ENCODE data around the gene SERPINA5. TPM values are rescaled to one million over a fixed set of nuclear protein-coding genes. Genes with fewer than 3 reads are reported as not detected.

SERPINA5 gene
- total RNA-seq, 1 donor from 2014 or later: 0.50 TPM

- H3K4me1 Mint-ChIP-seq (ENCODE audit: low read depth): peaks cover 17% of the 10 kb centered on the region
- H3K36me3 Mint-ChIP-seq (ENCODE audit: low read depth): peaks cover 17% of the 10 kb centered on the region
- TF ChIP-seq, protein P1, sequence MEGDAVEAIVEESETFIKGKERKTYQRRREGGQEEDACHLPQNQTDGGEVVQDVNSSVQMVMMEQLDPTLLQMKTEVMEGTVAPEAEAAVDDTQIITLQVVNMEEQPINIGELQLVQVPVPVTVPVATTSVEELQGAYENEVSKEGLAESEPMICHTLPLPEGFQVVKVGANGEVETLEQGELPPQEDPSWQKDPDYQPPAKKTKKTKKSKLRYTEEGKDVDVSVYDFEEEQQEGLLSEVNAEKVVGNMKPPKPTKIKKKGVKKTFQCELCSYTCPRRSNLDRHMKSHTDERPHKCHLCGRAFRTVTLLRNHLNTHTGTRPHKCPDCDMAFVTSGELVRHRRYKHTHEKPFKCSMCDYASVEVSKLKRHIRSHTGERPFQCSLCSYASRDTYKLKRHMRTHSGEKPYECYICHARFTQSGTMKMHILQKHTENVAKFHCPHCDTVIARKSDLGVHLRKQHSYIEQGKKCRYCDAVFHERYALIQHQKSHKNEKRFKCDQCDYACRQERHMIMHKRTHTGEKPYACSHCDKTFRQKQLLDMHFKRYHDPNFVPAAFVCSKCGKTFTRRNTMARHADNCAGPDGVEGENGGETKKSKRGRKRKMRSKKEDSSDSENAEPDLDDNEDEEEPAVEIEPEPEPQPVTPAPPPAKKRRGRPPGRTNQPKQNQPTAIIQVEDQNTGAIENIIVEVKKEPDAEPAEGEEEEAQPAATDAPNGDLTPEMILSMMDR (IDR thresholded peaks at IDR 0.05): no peak
- H3K27me3 Mint-ChIP-seq (ENCODE audit: low read depth): no peaks in the 10 kb centered on the region
- no peak overlapping the region for H3K4me3 Mint-ChIP-seq (ENCODE audit: unreplicated experiment)
- DNase-seq (ENCODE audit: low spot score): no peak
- H3K27ac Mint-ChIP-seq (ENCODE audit: unreplicated experiment): no peak overlapping the region
- H3K9me3 Mint-ChIP-seq (ENCODE audit: low read depth): peaks cover 41% of the 10 kb centered on the region
Observed at GRCh38 chr14:94615823-94616570, 34.8 kb downstream of the SERPINA5 start.

- Mint-ChIP-seq H3K36me3 (ENCODE audit: low read depth) (peaks cover 17% of the 10 kb centered on the region), H3K27me3 (ENCODE audit: low read depth) (no peaks in the 10 kb centered on the region), H3K27ac (ENCODE audit: unreplicated experiment) (no peak overlapping the region), H3K9me3 (ENCODE audit: low read depth) (peaks cover 41% of the 10 kb centered on the region), H3K4me3 (ENCODE audit: unreplicated experiment) (no peak overlapping the region), H3K4me1 (ENCODE audit: low read depth) (peaks cover 10% of the 10 kb centered on the region)
- no peak for DNase-seq (ENCODE audit: low spot score)
- TF ChIP-seq, protein P1 (IDR thresholded peaks at IDR 0.05): no peak
Observed at GRCh38 chr14:94617366-94617941, 36.2 kb downstream of the SERPINA5 start.

DNA sequence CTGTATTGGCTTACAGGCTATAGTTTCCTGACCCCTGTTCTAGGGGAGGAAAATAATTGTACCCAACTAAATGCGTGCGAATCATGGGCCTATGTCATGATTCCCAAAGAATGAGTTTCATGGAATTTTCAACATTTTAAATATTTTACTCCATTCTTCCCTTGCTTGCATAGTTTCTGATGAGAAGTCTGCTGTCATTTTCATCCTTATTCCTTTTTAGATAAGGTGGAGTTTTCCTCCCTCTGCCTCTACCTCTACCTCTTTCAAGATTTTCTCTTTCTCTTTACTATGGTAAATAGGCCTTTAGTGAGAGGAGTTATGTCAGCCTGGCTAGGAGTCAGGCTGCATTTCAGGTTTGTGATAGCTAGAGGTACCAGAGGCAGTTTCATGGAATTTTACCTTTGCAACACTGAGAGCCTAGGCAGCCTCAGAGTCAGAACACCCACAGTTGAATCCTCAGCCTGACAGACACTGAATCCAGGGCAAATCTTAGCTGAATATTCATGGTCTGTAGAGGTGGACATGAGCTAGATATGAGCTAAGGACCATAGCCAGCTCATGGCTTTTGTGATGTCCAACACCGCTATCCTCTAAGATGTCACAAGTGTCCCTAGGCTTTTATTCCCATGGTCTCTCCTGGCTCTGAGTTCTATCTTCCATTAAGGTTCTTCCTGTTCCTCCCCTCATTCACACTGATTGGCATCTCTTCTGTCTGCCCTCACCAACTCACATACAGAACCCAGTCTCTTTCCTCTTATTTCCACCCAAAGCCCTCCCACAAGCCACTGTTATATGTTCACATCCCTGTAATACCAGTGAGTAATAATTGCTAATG, 37.0 kb downstream of the SERPINA5 start:
- DNase-seq (ENCODE audit: low spot score): no peak
- Mint-ChIP-seq H3K4me1 (ENCODE audit: low read depth) (peaks cover 2% of the 10 kb centered on the region), H3K27me3 (ENCODE audit: low read depth) (peaks cover under 1% of the 10 kb centered on the region), H3K36me3 (ENCODE audit: low read depth) (peaks cover 17% of the 10 kb centered on the region), H3K9me3 (ENCODE audit: low read depth) (peaks cover 41% of the 10 kb centered on the region), H3K4me3 (ENCODE audit: unreplicated experiment) (no peak overlapping the region), H3K27ac (ENCODE audit: unreplicated experiment) (no peak overlapping the region)
- TF ChIP-seq, protein P1 (IDR thresholded peaks at IDR 0.05): no peak

- Mint-ChIP-seq H3K4me3 (ENCODE audit: unreplicated experiment) (no peak overlapping the region), H3K9me3 (ENCODE audit: low read depth) (peaks cover 41% of the 10 kb centered on the region), H3K4me1 (ENCODE audit: low read depth) (no peaks in the 10 kb centered on the region), H3K27me3 (ENCODE audit: low read depth) (peaks cover 2% of the 10 kb centered on the region), H3K27ac (ENCODE audit: unreplicated experiment) (no peak overlapping the region), H3K36me3 (ENCODE audit: low read depth) (peaks cover 17% of the 10 kb centered on the region)
- TF ChIP-seq, protein P1 (IDR thresholded peaks at IDR 0.05): no peak
- no peak for DNase-seq (ENCODE audit: low spot score)
Observed at GRCh38 chr14:94619297-94619696, 38.1 kb downstream of the SERPINA5 start.

DNA sequence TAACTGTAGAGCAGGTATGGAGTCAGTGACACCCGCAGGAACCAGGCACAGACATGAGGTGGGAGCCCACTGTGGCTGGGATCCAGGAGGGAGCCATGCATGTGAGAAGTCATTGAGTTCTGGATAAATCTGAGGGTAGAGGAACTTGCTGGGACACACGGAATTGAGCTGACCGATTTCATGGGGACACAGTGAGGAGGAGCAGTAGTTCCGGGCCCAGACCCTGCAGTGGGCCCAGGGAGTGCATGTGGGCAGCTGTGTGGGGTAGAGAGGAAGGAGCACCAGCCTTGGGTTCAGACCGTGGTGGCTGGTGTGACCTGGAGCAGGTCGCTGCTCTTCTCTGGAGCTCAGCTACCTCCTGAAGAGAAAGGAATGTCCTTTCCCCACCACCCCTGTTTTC, 39.4 kb downstream of the SERPINA5 start:
- Mint-ChIP-seq H3K27ac (ENCODE audit: unreplicated experiment) (no peak overlapping the region), H3K36me3 (ENCODE audit: low read depth) (peaks cover 16% of the 10 kb centered on the region), H3K4me3 (ENCODE audit: unreplicated experiment) (no peak overlapping the region), H3K4me1 (ENCODE audit: low read depth) (no peaks in the 10 kb centered on the region), H3K27me3 (ENCODE audit: low read depth) (peaks cover 2% of the 10 kb centered on the region), H3K9me3 (ENCODE audit: low read depth) (peaks cover 41% of the 10 kb centered on the region)
- no peak for DNase-seq (ENCODE audit: low spot score)
- TF ChIP-seq, protein P1 (IDR thresholded peaks at IDR 0.05): no peak
